HepG2 (cell line): ENCODE results near the gene GSPT1. TPM values are rescaled to one million over a fixed set of nuclear protein-coding genes. Genes with fewer than 3 reads are reported as not detected.

ENCODE experiments used
- BRD4 ChIP-seq: sonication (generic); formaldehyde crosslinking; IDR thresholded peaks from 2 replicates; pipeline ENCODE4 v1.4.0; 2020; ENCODE audit warnings: missing genetic modification reagents
- FLYWCH1 ChIP-seq: sonication (generic); formaldehyde crosslinking; IDR thresholded peaks from 2 replicates; pipeline ENCODE4 v1.8.1; 2023; ENCODE audit warnings: mild to moderate bottlenecking, missing genetic modification reagents
- NFKBIZ ChIP-seq: IDR thresholded peaks from 2 replicates; pipeline ENCODE4 v1.6.1; 2018; ENCODE audit warnings: missing genetic modification reagents, missing compliant biosample characterization
- ZC3H13 ChIP-seq: sonication (generic); formaldehyde crosslinking; IDR thresholded peaks from 2 replicates; pipeline ENCODE4 v1.8.1; 2023; ENCODE audit warnings: mild to moderate bottlenecking, missing genetic modification reagents, moderate library complexity
- ZNF121 ChIP-seq: sonication (generic); formaldehyde crosslinking; IDR thresholded peaks from 2 replicates; pipeline ENCODE4 v1.5.0; 2020; ENCODE audit warnings: mild to moderate bottlenecking, missing genetic modification reagents
- polyA plus RNA-seq, 8 experiments: library from polyadenylated mRNA; depleted of rRNA in 3 of 8; stranded (reverse) in 7 of 8; unstranded in 1 of 8; fragments of >200 nt; fragmentation: Illumina TruSeq in 4 of 8; extraction: Trizol in 4 of 8; gene quantifications; 2 replicates each; pipeline versions ENCODE4 v1.2.1 to v1.2.3, GENCODE V29; 2011 to 2016; ENCODE audit warnings: low read depth in 4 of 8, missing spikeins in 1 of 8, mixed read lengths in 1 of 8; ENCODE audit not compliant: insufficient read depth in 1 of 8
- total RNA-seq, 5 experiments: library from RNA; depleted of rRNA; stranded (reverse); fragments of >200 nt; fragmentation: Illumina TruSeq; extraction: Trizol; gene quantifications; 2 replicates each; pipeline ENCODE4 v1.2.3, GENCODE V29; 2016; ENCODE audit warnings: low read depth in 1 of 5
- TF ChIP-seq, protein P1 (sequence below): IDR thresholded peaks from 2 replicates; pipeline ENCODE4 v1.6.1; 2016; ENCODE audit warnings: low read depth, missing genetic modification reagents, missing compliant biosample characterization

GSPT1 gene
- total and polyA plus RNA-seq, 2 of the 13 experiments (the other 11 are each of a cell fraction or from before 2014, with no cell fraction given), result 120 to 316 TPM

DNA sequence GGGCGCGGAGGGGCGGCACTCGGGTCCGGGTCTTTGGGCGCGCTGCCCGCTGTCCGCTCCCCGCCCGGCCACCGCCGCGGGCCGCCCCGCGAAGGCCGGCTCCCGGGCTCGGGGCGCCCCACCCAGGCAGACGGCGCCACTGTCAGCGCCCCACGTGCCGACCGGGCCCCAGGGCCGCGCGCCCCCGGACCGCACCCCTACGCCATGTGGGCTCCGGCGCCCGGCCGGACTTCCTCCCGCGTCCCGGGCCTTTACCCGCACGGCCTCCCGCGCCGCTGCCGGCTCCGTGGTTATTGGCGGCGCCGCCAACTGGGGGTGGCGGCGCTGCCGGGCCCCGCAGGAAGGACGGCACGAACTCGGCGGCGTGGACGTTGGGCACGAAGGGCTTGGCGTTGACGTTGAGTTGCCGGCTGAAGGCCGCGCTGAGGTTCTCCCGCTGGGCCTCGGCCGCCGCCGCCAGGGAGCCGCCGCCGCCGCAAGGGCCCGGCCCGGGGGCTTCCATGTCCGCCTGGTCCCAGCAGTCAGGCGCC is 577 bp downstream of the GSPT1 start (continued):
- TF ChIP-seq, protein P1, sequence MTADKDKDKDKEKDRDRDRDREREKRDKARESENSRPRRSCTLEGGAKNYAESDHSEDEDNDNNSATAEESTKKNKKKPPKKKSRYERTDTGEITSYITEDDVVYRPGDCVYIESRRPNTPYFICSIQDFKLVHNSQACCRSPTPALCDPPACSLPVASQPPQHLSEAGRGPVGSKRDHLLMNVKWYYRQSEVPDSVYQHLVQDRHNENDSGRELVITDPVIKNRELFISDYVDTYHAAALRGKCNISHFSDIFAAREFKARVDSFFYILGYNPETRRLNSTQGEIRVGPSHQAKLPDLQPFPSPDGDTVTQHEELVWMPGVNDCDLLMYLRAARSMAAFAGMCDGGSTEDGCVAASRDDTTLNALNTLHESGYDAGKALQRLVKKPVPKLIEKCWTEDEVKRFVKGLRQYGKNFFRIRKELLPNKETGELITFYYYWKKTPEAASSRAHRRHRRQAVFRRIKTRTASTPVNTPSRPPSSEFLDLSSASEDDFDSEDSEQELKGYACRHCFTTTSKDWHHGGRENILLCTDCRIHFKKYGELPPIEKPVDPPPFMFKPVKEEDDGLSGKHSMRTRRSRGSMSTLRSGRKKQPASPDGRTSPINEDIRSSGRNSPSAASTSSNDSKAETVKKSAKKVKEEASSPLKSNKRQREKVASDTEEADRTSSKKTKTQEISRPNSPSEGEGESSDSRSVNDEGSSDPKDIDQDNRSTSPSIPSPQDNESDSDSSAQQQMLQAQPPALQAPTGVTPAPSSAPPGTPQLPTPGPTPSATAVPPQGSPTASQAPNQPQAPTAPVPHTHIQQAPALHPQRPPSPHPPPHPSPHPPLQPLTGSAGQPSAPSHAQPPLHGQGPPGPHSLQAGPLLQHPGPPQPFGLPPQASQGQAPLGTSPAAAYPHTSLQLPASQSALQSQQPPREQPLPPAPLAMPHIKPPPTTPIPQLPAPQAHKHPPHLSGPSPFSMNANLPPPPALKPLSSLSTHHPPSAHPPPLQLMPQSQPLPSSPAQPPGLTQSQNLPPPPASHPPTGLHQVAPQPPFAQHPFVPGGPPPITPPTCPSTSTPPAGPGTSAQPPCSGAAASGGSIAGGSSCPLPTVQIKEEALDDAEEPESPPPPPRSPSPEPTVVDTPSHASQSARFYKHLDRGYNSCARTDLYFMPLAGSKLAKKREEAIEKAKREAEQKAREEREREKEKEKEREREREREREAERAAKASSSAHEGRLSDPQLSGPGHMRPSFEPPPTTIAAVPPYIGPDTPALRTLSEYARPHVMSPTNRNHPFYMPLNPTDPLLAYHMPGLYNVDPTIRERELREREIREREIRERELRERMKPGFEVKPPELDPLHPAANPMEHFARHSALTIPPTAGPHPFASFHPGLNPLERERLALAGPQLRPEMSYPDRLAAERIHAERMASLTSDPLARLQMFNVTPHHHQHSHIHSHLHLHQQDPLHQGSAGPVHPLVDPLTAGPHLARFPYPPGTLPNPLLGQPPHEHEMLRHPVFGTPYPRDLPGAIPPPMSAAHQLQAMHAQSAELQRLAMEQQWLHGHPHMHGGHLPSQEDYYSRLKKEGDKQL, result no peak
- TF ChIP-seq FLYWCH1 (CRISPR knock-in tag), result no peak
- no peak; the same call in 1 of the 2 replicates for TF ChIP-seq ZC3H13 (CRISPR knock-in tag)
- no peak for TF ChIP-seq ZNF121 (CRISPR knock-in tag)
- no peak for TF ChIP-seq BRD4
- no peak for TF ChIP-seq NFKBIZ (CRISPR knock-in tag)
